Ishikawa (cell line): ENCODE data around the gene GFY.
A peak's percentile ranks its signal among the peaks of the same experiment; 100 is the strongest.

ENCODE experiments used
- CEBPB ChIP-seq: IDR thresholded peaks from 2 replicates; pipeline ENCODE4 v1.6.1; 2012
- CREB1 ChIP-seq: IDR thresholded peaks from 2 replicates; pipeline ENCODE4 v1.6.1; 2012; ENCODE audit warnings: low read depth
- EGR1 ChIP-seq: IDR thresholded peaks from 2 replicates; pipeline ENCODE4 v1.6.1; 2012
- EP300 ChIP-seq: IDR thresholded peaks from 2 replicates; pipeline ENCODE4 v1.6.1; 2012; ENCODE audit warnings: borderline replicate concordance
- FOXM1 ChIP-seq: IDR thresholded peaks from 2 replicates; pipeline ENCODE4 v1.6.1; 2012; ENCODE audit warnings: low read depth, borderline replicate concordance
- NFIC ChIP-seq: IDR thresholded peaks from 2 replicates; pipeline ENCODE4 v1.6.1; 2012
- RAD21 ChIP-seq: IDR thresholded peaks from 2 replicates; pipeline ENCODE4 v1.6.1; 2012; ENCODE audit warnings: low read depth
- TCF12 ChIP-seq: IDR thresholded peaks from 2 replicates; pipeline ENCODE4 v1.6.1; 2012; ENCODE audit warnings: low read depth
- TEAD4 ChIP-seq: IDR thresholded peaks from 2 replicates; pipeline ENCODE4 v1.6.1; 2012
- YY1 ChIP-seq: IDR thresholded peaks from 2 replicates; pipeline ENCODE4 v1.6.1; 2012; ENCODE audit warnings: low read depth
- ZBTB7A ChIP-seq: IDR thresholded peaks from 2 replicates; pipeline ENCODE4 v1.6.1; 2012; ENCODE audit warnings: low read depth
- TF ChIP-seq, protein P1 (sequence below): IDR thresholded peaks from 2 replicates; pipeline ENCODE4 v1.6.1; 2012; ENCODE audit warnings: low read depth, mild to moderate bottlenecking
- TF ChIP-seq, protein P2 (sequence below): IDR thresholded peaks from 2 replicates; pipeline ENCODE4 v1.6.1; 2012
- TF ChIP-seq, protein P3 (sequence below): IDR thresholded peaks from 2 replicates; pipeline ENCODE4 v1.6.1; 2012

GFY gene

DNA sequence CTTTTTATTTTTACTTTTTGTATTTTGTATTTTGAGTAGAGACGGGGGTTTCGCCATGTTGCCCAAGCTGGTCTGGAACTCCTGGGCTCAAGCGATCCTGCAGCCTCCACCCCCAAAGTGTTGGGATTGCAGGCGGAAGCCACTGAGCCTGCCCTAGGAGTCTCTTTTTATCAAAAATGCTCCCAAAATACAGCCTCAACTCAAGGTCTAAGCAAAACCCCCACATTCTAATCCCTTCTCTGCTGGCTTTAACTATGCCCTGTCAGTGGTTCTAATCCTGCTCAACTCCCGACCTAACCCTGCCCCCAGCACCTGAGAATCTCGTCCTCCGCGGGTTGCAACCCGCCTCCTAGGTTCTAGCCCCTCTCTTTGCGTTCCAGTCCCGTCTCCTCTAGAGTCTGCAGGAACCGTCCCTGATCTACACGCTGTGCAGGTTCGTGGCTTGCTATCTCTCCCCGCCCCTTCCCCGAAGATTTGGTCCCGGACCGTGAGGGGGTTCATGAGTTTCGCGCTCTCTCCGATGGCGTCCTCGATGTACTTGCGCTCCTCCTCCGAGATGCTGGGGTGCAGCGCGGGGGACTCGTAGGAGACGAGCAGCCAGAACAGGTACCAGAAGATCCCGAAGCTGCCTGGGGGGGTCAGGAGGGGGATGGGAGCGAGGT lies 8.2 kb downstream of the GFY start:
- TF ChIP-seq TCF12 = no peak
- TF ChIP-seq ZBTB7A = no peak
- TF ChIP-seq, protein P1, sequence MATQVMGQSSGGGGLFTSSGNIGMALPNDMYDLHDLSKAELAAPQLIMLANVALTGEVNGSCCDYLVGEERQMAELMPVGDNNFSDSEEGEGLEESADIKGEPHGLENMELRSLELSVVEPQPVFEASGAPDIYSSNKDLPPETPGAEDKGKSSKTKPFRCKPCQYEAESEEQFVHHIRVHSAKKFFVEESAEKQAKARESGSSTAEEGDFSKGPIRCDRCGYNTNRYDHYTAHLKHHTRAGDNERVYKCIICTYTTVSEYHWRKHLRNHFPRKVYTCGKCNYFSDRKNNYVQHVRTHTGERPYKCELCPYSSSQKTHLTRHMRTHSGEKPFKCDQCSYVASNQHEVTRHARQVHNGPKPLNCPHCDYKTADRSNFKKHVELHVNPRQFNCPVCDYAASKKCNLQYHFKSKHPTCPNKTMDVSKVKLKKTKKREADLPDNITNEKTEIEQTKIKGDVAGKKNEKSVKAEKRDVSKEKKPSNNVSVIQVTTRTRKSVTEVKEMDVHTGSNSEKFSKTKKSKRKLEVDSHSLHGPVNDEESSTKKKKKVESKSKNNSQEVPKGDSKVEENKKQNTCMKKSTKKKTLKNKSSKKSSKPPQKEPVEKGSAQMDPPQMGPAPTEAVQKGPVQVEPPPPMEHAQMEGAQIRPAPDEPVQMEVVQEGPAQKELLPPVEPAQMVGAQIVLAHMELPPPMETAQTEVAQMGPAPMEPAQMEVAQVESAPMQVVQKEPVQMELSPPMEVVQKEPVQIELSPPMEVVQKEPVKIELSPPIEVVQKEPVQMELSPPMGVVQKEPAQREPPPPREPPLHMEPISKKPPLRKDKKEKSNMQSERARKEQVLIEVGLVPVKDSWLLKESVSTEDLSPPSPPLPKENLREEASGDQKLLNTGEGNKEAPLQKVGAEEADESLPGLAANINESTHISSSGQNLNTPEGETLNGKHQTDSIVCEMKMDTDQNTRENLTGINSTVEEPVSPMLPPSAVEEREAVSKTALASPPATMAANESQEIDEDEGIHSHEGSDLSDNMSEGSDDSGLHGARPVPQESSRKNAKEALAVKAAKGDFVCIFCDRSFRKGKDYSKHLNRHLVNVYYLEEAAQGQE = no peak
- TF ChIP-seq RAD21 = no peak
- TF ChIP-seq YY1 = no peak
- no peak for TF ChIP-seq EP300

DNA sequence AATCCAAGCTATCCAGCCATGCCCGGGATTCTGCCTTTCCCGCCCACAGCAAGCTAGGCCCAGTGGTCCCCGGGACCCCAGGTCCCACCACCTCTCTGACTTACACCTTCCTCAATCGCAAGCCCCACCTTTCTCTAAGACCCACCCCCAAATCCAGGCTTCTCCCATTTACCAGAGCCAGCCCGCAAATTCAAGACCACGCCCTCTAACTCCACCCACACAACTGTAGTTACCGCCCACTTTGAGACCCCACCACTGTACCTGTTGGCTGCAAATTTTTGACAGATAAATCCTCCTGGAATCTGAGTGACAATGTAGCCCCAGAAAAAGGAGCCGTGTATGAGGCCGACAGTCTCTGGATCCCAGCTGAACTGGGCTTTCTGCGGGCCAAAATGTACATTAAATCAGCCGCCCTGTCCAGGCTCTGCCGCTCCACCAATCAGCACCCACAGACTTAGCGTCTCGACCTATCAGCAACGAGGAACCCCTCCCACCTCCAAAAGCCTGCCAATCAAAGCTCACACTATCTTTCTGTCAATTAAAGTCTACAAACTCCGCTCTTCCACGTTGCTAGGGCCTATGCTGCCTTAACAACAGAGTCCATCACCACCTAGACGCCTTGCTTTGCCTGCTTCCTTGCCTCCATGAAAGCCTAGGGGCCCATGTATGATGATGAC lies 9.9 kb downstream of the GFY start:
- TF ChIP-seq NFIC (no peak), ZBTB7A (no peak), TEAD4 (no peak), CEBPB (no peak), CREB1 (no peak), FOXM1 (no peak), EP300 (no peak), RAD21 (no peak)
- TF ChIP-seq, protein P2, sequence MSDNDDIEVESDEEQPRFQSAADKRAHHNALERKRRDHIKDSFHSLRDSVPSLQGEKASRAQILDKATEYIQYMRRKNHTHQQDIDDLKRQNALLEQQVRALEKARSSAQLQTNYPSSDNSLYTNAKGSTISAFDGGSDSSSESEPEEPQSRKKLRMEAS = no peak
- TF ChIP-seq, protein P3, sequence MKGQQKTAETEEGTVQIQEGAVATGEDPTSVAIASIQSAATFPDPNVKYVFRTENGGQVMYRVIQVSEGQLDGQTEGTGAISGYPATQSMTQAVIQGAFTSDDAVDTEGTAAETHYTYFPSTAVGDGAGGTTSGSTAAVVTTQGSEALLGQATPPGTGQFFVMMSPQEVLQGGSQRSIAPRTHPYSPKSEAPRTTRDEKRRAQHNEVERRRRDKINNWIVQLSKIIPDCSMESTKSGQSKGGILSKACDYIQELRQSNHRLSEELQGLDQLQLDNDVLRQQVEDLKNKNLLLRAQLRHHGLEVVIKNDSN = no peak
- TF ChIP-seq, protein P1 = no peak

DNA sequence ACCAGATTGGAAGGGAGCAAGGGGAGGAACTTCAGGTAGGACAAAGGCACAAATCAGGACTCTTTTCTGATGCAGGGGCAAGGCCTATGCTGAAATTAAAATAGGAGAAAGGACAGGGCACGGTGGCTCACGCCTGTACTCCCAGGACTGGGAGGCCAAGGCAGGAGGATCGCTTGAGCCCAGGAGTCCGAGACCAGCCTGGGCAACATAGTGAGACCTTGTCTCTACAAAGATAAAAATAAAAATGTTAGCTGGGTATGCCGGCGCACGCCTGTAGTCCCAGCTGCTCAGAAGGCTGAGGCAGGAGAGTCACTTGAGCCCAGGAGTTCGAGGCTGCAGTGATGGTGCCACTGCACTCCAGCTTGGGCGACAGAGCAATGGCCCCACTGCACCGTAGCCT lies 10.5 kb downstream of the GFY start:
- TF ChIP-seq EGR1 (no peak), YY1 (no peak), TEAD4 (no peak), TCF12 (no peak), ZBTB7A (no peak), NFIC (no peak), RAD21 (no peak), CEBPB (no peak), FOXM1 (no peak), CREB1 (no peak), EP300 (no peak)
- TF ChIP-seq, protein P1 = no peak
- TF ChIP-seq, protein P2 = no peak

DNA sequence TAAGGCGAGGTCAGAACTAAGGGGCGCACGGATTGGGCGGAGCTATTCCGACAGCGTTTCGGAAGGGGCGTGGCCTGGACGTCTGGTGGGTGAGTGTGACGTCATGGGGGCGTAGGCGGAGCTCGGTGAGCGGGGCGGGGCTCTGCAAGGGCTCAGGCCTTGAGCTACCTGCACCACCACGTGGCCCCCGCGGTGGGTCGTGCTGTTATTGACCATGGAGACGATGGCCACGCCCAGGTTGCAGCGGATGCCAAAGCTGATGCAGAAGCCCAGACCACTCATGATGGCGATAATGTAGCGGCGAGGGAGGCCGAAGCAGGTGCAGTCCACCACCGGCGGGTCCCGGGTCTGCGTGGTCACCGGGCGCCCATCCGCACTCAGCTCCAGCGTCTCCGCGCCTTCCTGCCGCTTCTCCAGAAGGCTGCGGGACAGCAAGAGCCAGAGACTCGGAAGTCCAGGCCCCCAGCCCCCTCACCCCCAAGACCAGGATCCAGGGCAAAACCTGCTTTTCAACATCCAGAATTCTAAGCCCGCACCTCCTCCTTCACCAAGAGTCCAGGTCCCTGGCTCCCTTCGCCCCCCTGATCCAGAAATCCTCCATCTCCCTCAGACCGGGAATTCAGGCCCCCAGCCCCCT lies 11.3 kb downstream of the GFY start:
- TF ChIP-seq CEBPB = no peak
- TF ChIP-seq, protein P3 = peak; percentile 18; the same call in 1 of the 2 replicates

DNA sequence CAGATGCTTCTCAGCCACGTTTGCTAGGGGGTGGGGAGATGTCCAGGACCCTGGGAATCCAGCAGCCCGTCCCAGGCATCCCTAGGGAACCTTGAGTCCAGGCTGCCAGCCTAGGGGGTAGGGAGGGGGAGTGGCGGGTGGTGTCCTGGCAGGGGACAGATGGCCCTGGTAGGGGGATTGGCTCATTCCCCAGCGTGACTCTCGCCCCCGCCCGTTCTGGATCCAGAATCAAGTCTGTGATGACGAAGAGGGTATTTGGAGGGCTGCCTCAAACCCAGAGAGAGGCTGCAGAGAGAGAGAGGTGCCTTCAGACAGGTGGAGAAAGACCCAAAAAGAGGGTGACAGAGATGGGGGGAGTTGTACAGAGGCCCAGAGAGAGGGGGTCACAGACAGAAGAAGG lies 12.0 kb downstream of the GFY start:
- TF ChIP-seq FOXM1 (no peak), RAD21 (no peak), TEAD4 (no peak), NFIC (no peak), CREB1 (no peak), CEBPB (no peak)
- TF ChIP-seq, protein P1 = no peak
- TF ChIP-seq, protein P2 = no peak
